ENCODE measurements around the gene FAM20C.

FAM20C gene

DNA sequence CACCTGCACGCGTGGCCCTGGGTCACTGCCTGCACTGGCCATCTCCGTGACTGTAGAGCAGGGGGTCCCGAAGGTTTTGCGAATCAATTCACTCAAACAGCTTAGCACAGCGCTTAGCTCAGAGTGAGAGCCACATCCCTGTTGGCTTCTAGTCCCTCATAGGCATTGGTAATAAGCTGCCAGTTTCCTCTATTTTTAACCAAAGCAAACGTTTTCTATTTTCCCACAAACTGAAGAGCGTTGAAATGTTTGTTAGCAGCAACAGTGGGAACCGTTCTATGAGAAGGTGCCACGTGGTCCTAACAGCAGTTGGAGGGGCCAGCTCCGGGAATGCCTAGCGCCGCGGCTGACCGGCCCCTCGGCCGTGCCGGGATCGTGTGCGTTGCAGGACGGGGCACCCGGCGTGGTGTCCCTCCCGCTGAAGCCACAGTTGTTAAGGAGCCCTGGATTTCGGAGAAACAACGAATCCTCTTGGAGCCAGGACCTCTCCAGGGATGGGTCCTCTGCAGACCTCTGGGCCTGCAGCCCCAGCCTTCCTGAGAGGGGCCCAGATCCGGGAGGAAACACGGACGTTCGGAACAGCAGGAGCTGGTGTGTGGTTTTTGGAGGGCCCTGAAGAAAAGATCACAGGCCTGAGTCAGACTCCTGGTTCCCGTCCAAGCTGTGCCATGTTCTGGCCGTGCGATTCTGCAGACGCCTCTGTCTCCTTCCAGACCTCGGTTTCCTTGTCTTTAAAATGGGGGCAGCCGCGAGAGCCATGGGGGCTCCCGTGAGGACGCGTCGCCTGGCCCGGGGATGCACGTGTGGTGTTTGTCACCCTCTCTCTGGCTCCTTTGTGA lies 40.3 kb downstream of the FAM20C start:
- Histone ChIP-seq H3K4me2 (no peak overlapping the region), H3K4me3 (IDR thresholded peaks at IDR 0.05; ENCODE audit: insufficient read depth, low read depth, low read length) (no peak overlapping the region), H3K27me3 (ENCODE audit: insufficient read depth, low read depth) (peaks cover 60% of the 10 kb centered on the region), H3K79me2 (ENCODE audit: insufficient read depth, low read depth) (no peaks in the 10 kb centered on the region), H3K27ac (no peak overlapping the region), H4K20me1 (ENCODE audit: insufficient read depth) (no peaks in the 10 kb centered on the region), H3K36me3 (ENCODE audit: insufficient read depth) (no peaks in the 10 kb centered on the region), H3K4me1 (ENCODE audit: low read depth, poor library complexity, severe bottlenecking) (no peaks in the 10 kb centered on the region), H2AFZ (ENCODE audit: low read depth) (no peak overlapping the region), H3K9ac (no peak overlapping the region)
- no peak for TF ChIP-seq CTCF (conservative IDR thresholded peaks at IDR 0.05; ENCODE audit: low read depth, low read length)

DNA sequence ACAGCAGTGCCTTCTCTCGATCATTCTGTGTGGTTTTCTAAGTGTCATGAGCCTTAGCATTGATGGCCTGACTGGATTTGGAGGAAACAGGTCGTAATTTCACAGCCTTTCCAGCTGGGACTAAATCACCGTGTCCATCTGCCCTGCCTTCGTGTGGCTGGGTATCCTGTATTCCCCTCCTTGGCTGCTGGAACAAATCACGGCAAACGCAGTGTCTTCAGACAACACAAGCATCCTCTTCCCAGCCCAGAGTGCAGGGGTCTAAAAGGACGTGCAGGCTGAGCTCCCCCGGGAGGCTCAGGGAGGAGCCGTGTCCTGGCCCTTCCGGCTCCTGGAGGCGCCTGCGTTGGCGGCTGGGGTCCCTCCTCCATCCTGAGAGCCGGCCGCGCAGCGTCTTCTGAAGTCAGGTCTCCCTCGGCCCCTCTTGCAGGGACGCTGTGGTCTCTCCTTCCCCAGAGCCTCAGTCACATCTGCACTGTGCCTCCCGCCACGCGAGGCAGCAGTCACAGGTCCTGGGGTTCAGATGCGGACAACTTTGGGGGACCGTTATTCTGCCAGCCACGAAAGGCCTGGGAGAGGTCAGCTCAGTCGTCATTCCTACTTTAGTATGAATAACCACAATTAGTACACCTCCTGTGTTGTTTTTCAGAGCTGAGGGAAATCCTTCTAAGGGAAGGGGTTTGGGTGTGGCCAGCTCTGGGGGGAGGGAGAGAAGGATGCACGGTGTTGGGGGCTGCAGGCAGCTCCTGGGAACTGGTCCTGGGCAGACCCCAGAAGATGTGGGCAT lies 41.1 kb downstream of the FAM20C start:
- H3K4me2 ChIP-seq: no peak overlapping the region
- no peaks in the 10 kb centered on the region for H4K20me1 ChIP-seq (ENCODE audit: insufficient read depth)
- no peaks in the 10 kb centered on the region for H3K79me2 ChIP-seq (ENCODE audit: insufficient read depth, low read depth)
- no peaks in the 10 kb centered on the region for H3K36me3 ChIP-seq (ENCODE audit: insufficient read depth)
- H3K27ac ChIP-seq: no peak overlapping the region
- no peak overlapping the region for H3K9ac ChIP-seq
- H3K27me3 ChIP-seq (ENCODE audit: insufficient read depth, low read depth): peaks cover 52% of the 10 kb centered on the region
- TF ChIP-seq CTCF (conservative IDR thresholded peaks at IDR 0.05; ENCODE audit: low read depth, low read length): no peak
- H2AFZ ChIP-seq (ENCODE audit: low read depth): no peak overlapping the region
- no peaks in the 10 kb centered on the region for H3K4me1 ChIP-seq (ENCODE audit: low read depth, poor library complexity, severe bottlenecking)
- H3K4me3 ChIP-seq (IDR thresholded peaks at IDR 0.05; ENCODE audit: insufficient read depth, low read depth, low read length): no peak overlapping the region

GRCh38 chr7:234051-234707 lies 41.8 kb downstream of the FAM20C start:
- H3K4me1 ChIP-seq (ENCODE audit: low read depth, poor library complexity, severe bottlenecking): no peaks in the 10 kb centered on the region
- H3K79me2 ChIP-seq (ENCODE audit: insufficient read depth, low read depth): no peaks in the 10 kb centered on the region
- TF ChIP-seq CTCF (conservative IDR thresholded peaks at IDR 0.05; ENCODE audit: low read depth, low read length): no peak
- no peak overlapping the region for H3K27ac ChIP-seq
- no peaks in the 10 kb centered on the region for H4K20me1 ChIP-seq (ENCODE audit: insufficient read depth)
- no peak overlapping the region for H3K4me3 ChIP-seq (IDR thresholded peaks at IDR 0.05; ENCODE audit: insufficient read depth, low read depth, low read length)
- H3K4me2 ChIP-seq: no peak overlapping the region
- H2AFZ ChIP-seq (ENCODE audit: low read depth): no peak overlapping the region
- peaks cover 47% of the 10 kb centered on the region for H3K27me3 ChIP-seq (ENCODE audit: insufficient read depth, low read depth)
- H3K36me3 ChIP-seq (ENCODE audit: insufficient read depth): no peaks in the 10 kb centered on the region
- no peak overlapping the region for H3K9ac ChIP-seq

DNA sequence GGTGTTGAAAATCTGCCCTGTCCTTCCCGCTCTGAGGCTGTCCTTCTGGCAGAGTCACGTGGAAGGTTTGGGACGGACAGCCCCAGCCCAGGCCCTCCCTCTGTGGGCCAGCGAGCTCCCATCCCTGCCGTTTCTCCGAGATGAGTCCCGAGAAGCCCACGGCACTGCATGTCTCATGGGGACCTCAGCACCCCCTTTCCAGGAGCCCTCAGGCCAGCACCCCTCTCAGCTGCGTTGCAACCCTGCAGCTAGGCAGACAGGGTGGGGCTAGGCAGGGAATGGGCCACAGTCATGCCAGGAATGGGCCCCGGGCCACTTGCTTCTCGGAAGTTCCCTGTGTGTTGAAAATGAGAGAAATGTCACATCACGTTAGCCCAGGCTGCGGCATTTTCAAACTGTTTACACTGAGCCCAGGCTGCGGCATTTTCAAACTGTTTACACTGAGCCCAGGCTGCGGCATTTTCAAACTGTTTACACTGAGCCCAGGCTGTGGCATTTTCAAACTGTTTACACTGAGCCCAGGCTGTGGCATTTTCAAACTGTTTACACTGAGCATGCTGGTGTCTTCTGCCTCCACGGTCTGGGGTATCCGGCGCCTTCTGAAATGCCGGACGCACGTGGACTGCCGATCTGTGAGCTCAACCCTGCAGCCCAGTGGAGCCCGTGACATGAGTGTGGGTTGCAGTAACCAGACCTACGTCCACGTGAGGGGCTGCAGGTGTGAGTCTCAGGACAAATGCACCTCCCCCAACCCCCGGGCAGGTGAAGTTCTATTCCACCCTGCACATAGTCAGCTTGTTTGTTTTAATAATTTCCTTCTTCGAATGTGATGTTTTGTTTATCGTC lies 42.6 kb downstream of the FAM20C start:
- TF ChIP-seq CTCF (conservative IDR thresholded peaks at IDR 0.05; ENCODE audit: low read depth, low read length): no peak
- Histone ChIP-seq H3K27ac (no peak overlapping the region), H3K4me2 (no peak overlapping the region), H3K79me2 (ENCODE audit: insufficient read depth, low read depth) (no peaks in the 10 kb centered on the region), H3K4me1 (ENCODE audit: low read depth, poor library complexity, severe bottlenecking) (no peaks in the 10 kb centered on the region), H3K4me3 (IDR thresholded peaks at IDR 0.05; ENCODE audit: insufficient read depth, low read depth, low read length) (no peak overlapping the region), H3K36me3 (ENCODE audit: insufficient read depth) (no peaks in the 10 kb centered on the region), H3K9ac (no peak overlapping the region), H2AFZ (ENCODE audit: low read depth) (no peak overlapping the region), H4K20me1 (ENCODE audit: insufficient read depth) (no peaks in the 10 kb centered on the region), H3K27me3 (ENCODE audit: insufficient read depth, low read depth) (peaks cover 39% of the 10 kb centered on the region)

All from KMS-11 (cell line).